K562 (cell line): ENCODE data around the gene ZFR2.

Experiments
- CTCF ChIP-seq, 3 experiments: IDR thresholded peaks in 2 of 3; conservative IDR thresholded peaks in 1 of 3; 2 replicates each; pipeline ENCODE4 v1.5.1; 2011 to 2012; ENCODE audit warnings: low read length in 3 of 3, mild to moderate bottlenecking in 3 of 3, control low read depth in 2 of 3, improper control_type of control experiment in 1 of 3, inconsistent platforms in 1 of 3, low read depth in 1 of 3, mixed read lengths in 1 of 3, moderate library complexity in 1 of 3; ENCODE audit not compliant: insufficient read depth in 2 of 3
- ESRRA ChIP-seq: fragments of 450-650 bp; IDR thresholded peaks from 2 replicates; pipeline ENCODE4 v1.6.1; 2014; ENCODE audit warnings: low read depth, mild to moderate bottlenecking, moderate library complexity, borderline replicate concordance
- HDAC8 ChIP-seq: fragments of 450-650 bp; IDR thresholded peaks from 2 replicates; pipeline ENCODE4 v1.6.1; 2016; ENCODE audit warnings: mild to moderate bottlenecking, missing genetic modification characterization, moderate library complexity, missing compliant biosample characterization
- HIVEP1 ChIP-seq: fragments of 250-450 bp; sonication (Bioruptor Pico); IDR thresholded peaks from 2 replicates; pipeline ENCODE4 v1.4.0; 2020; ENCODE audit warnings: mild to moderate bottlenecking
- HNRNPK ChIP-seq: fragments of 200-400 bp; formaldehyde crosslinking; IDR thresholded peaks from one replicate; pipeline ENCODE4 v1.6.1; 2018; ENCODE audit warnings: mild to moderate bottlenecking, low read depth, low read length; ENCODE audit not compliant: poor library complexity, severe bottlenecking
- NFATC3 ChIP-seq: fragments of 450-650 bp; IDR thresholded peaks from 2 replicates; pipeline ENCODE4 v1.6.1; 2017; ENCODE audit warnings: mild to moderate bottlenecking
- NFIC ChIP-seq: fragments of 450-650 bp; IDR thresholded peaks from 2 replicates; pipeline ENCODE4 v1.6.1; 2017; ENCODE audit warnings: mild to moderate bottlenecking, inconsistent platforms
- XRCC5 ChIP-seq: fragments of 200-400 bp; formaldehyde crosslinking; IDR thresholded peaks from 2 replicates; pipeline ENCODE4 v1.6.1; 2017; ENCODE audit warnings: low read depth, mild to moderate bottlenecking, low read length
- ZBTB7A ChIP-seq: IDR thresholded peaks from 2 replicates; pipeline ENCODE4 v1.6.1; 2011; ENCODE audit warnings: low read depth, mild to moderate bottlenecking, low read length, moderate library complexity, borderline replicate concordance; ENCODE audit not compliant: control insufficient read depth

DNA sequence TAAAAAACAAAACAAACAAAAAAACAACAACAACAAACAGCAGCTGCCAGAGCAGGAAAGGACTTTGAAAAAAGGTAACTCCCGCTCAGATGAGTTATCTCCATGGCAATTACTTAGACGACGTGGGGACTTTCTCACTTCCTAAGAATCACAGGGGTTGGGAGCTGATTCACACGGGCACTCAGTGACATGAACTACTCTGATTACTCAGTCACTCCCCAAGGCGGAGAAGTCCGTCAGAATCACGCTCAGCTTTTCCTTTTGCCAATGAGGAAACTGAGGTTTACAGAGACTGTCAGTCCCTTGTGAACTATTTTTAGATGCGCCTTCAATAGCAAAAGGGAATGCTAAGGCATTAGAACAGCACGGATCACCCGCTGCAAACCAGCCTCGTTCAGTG, 50.4 kb downstream of the ZFR2 start:
- TF ChIP-seq XRCC5, result no peak
- TF ChIP-seq HNRNPK, result no peak
- TF ChIP-seq ZBTB7A, result no peak
- no peak for TF ChIP-seq HDAC8
- no peak for TF ChIP-seq NFATC3
- TF ChIP-seq HIVEP1 (CRISPR knock-in tag), result no peak
- TF ChIP-seq ESRRA, result no peak
- TF ChIP-seq CTCF (IDR thresholded peaks at IDR 0.05 in 2 of 3, conservative IDR thresholded peaks at IDR 0.05 in 1 of 3; ENCODE audit: insufficient read depth in 2 of 3, low read depth in 1 of 3, low read length in 3 of 3), result no peak
- no peak for TF ChIP-seq NFIC
